CD4-positive, alpha-beta T cell treated with Interleukin-4 for 1 hour (primary cell): ENCODE results near the gene GALNT13.

Experiments
- DNase-seq, 2 donors: peaks; one replicate each; pipeline ENCODE4 v3.0.0-alpha.2; 2020 to 2022

GALNT13 gene

DNA sequence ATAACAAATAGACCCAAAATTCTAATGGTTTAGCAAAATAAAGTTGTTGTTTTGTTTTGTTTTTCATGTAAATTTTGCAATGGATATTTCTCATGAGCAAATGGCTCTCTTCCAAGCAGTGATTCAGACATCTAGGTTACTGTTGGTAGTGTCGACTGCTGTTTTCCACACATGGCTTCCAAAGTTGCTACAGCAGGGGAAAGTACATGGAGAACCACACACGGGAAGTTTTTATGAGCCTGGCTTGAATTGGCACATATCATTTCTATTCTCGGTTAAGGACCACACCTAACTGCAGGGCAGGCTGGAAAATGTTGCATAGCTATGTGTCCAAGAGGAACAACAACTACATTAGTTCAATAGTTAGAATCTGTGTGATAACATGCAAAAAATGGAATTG lies 262.1 kb downstream of the GALNT13 start:
- no peak for DNase-seq

DNA sequence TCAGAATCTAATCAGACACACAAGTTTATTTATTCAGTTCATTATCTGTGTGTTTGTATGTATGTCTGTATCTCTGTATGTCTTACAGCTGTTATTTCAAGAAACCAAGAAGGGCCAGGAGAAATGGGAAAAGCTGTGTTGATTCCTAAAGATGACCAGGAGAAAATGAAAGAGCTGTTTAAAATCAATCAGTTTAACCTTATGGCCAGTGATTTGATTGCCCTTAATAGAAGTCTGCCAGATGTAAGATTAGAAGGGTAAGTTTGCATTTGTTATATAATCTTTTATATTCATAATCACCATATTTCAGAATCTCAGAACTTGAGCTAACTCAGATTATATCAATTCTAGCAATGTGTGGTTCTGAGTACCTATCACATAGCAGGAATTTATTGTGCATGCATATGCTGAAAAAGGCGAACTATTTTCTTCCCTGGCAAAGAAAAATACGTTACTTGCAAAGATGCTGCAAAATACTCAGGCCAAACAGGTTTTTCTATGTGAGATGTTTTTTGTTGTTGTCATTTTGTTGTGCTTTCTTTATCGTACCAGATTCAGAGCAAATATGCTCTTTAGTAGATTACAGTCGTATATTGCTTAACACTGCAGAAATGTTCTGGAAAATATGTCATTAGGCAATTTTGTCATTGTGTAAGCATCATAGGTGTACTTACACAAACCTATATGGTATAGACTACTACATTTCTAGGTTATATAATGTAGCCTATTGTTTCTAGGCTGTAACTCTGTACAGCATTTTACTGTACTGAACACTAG lies 268.7 kb downstream of the GALNT13 start:
- no peak for DNase-seq

DNA sequence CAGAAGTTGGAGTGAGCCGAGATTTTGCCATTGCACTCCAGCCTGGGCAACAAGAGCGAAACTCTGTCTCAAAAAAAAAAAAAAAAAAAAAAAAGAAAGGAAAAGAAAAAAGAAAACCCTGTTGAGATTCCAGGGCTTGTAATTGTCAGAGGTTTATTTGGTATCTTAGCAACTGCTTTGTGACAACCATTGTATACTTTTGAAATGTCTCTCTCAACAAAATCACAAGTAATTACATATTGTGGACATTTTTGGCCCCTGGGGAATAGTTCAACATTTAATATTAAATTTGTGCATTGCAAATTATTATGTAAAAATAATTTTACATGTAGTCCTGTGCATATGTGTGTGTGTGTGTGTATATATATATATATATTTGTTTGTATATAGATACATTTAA lies 270.8 kb downstream of the GALNT13 start:
- no peak for DNase-seq

DNA sequence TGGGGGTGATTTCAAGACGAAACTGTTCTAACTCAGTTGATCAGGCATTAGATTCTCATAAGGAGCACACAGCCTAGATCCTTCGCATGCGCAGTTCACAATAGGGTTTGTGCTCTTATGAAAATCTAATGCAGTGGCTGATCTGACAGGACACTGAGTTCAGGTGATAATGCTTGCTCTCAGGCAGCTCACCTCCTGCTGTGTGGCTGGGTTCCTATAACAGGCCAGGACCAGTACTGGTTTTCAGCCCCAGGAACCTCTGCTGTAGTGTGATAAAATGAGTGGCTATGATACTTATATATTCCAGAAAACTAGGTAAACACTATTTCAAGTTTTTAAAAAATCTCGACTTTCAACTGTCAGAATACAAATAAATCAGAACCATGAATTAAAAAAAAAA lies 271.4 kb downstream of the GALNT13 start:
- DNase-seq, result no peak

DNA sequence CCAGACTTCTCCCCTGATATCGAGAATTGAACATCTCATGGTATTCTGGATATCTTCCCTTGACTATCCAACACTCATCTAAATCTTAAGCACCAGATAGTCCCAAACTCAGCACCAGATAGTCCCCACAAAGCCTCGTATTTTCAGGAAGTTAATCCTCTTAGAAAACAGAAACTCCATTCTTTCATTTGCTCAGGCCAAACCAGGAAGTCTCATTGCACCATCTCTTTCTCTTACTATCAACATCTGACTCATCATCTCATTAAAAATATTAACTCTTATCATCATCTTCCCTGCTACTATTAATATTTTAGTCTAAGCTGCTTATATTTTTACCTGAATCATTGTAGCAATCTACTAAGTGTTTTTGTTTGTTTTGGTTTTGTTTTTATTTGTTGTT lies 286.4 kb downstream of the GALNT13 start:
- no peak for DNase-seq

DNA sequence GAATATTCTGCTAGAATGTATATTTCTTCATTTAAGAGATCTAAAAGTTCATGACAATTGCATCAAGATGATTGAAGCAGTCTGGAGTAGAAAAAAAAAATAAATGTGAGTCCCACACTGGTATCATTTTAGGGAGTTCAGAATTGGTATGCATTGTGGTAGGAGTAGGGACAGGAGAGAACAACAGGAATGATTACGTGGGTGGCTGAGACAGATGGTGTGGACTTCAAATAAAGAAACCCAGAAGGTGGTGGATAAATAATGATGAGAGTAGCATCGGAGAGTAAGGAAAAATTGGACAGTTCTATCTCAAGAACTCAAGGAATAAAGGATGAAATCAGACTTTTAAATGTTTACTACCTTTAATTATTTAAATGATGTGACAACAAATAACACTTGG lies 289.6 kb downstream of the GALNT13 start:
- DNase-seq, result no peak

DNA sequence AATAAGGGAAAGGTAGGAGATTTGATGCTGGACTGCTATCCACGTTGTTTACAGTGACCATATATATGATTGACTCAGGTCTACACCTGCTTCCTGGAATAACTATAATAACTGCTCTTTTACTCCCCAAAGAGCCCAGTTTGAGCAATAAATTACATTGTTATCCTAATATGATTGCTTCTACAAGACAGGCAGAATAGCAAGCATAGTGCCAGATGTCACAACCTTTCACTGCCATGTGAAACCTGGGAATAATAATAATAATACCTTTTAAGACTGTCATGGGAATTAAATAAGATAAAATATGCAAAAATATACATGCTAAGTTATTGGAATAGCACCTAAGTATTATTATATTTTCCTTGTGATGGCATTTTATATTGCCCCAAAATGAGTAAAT lies 298.7 kb downstream of the GALNT13 start:
- DNase-seq, result no peak

DNA sequence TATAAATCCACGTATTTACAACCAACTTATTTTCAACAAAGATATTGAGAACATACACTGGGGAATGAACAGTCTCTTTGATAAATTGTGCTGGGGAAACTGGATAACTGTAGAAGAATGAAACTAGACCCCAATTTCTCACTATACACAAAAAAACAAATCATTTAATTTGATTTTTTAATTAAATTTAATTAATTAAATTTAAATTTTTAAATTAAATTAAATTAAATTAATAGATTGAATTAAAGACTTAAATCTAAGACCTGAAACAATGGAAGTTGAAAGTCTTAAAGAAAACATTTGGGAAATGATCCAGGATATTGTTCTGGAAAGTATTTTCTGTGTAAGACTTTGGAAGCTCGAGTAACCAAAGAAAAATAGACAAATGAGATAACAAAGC lies 301.4 kb downstream of the GALNT13 start:
- DNase-seq, result no peak

DNA sequence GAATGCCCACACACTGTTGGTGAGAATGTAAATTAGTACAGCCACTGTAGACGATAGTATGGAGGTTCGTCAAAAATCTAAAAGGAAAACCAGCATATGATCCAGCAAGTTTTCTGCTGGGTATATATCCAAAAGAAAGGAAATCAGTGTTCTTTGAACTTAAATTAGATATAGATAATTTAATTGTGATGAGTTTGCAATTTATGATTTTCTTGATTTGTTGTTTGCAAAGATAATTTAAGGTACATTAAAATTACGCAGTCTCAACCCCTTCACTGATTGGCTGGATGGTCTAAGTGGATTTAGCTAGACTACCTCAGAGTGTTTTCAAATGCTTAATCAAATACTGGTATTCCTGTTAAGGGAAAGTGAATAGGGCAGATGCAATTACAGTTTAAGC lies 302.2 kb downstream of the GALNT13 start:
- DNase-seq, result no peak

DNA sequence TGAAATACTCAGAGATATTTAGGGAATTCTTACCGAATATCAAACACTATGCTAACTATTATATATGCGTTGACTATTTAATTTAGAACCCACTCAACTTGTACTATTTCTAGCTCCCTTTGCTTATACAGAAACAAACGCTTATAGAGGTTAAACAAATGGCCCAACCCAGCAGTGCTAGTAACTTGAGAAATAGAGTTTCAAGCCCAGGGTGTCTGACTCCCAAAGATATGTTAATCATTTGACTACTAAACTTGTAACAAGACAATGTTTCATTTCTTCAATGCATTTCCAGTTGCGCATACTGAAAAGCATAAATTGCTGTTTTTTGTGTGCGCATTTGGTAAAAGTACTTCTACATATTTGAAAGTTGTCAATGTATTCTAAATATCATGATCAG lies 310.3 kb downstream of the GALNT13 start:
- DNase-seq, result no peak

DNA sequence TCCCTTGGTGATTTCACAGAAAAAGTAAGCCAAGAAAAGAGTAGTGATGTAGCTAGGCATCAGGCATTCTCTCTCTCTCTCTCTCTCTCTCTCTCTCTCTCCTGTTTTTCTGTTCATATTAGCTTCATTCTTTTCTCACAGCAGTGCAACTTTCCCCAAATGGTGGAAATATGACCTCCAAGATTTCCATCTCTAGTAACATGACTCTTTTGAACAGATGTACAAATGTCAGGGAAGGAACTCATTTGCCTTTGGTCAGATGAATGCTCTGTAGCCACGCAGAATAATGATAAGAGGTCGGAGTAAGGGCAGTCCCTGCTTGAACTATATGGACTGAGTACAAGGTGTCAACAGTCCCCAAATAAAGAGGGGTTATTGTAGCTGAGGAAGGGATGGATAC lies 316.2 kb downstream of the GALNT13 start:
- DNase-seq, result no peak

DNA sequence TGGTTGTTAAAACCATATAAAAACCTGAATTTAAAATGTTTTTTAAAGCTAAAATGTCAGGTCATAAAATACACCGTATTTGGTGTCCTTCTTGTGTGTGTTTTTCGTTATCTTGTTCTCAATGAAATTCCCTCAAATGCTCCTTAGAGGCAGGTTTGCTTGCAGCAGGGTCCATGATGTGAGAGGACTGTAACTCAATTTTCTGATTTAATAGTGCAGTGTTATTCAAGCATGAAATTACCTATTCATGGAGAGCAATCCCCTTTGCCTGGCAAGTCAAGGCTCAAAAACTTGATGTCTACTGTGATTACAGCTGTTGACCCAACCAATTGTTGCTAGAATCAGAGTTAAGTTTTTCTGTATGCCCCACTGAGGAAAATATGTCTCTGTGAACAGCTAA lies 318.2 kb downstream of the GALNT13 start:
- no peak for DNase-seq

DNA sequence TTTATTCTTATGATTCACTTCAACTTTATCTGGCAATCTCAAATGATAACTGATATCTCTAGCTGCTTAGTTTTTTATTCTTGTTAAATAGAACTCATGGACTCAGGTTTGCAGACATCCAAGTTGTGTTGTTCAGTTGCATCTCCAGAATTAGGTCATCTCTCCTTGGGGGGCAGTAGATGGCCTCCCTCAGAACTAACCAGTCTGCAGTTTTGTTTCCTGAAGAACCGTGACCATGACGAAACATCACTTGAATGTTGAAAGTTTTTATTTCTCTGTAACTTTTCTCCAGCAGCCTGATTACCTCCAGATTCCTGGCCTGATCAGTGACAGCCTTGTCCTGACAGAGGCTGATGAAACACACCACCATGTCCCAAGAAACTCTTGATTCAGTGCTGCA lies 321.5 kb downstream of the GALNT13 start:
- DNase-seq, result no peak

DNA sequence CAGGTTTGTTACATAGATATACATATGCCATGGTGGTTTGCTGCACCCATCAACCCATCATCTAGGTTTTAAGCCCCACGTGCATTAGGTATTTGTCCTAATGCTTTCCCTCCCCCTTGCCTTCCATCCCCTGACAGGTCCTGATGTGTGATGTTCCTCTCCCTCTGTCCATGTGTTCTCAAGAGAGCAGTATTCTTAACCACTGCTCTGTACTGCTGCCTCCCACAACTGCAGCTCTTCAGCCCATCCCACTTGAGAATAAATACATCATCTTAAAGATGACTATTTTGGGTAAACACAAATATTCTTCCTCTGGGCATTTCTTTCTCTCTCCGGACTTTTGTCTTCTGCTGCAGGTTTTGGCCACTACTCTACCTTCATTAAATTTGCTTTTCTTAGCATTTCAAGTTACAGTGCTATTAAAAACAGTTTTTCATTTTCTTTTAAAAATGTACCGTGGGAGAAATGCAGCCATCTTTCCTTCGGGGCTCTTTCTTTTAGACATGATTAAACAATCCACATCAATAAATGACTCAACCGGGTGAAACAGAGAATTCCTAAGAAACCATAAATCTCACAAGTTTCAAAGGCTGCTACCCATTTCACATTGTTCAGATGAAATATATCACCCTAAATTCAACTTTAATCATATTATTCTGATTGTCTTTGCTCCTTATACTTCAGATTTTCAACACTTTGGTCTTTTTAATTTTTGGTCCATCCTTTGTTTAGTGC lies 323.4 kb downstream of the GALNT13 start:
- no peak for DNase-seq

DNA sequence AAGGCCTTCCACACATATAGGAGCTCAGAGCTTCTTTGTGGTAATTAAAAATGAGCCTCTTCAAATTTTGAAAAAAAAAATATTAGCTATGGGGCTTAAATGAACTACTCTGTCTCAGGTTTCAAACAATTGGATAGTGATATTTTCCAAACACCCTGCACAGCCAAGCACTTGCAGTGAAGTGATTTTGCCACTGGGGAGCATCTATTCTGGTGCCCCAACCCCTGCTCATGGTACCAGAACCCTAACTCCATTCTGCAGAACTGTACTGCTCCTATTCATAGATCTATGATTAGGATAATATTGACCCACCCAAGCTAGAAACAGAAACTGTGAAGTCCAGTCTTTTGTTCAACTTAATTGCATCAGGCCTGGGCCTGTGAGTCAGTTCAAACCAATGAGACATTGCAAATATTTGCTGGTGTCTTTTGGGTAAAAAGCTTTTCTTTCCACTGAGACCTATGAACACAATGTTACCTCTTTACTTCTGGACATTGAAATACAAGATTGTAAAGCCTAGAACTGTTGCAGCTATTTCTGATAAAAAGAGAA lies 324.0 kb downstream of the GALNT13 start:
- no peak for DNase-seq

DNA sequence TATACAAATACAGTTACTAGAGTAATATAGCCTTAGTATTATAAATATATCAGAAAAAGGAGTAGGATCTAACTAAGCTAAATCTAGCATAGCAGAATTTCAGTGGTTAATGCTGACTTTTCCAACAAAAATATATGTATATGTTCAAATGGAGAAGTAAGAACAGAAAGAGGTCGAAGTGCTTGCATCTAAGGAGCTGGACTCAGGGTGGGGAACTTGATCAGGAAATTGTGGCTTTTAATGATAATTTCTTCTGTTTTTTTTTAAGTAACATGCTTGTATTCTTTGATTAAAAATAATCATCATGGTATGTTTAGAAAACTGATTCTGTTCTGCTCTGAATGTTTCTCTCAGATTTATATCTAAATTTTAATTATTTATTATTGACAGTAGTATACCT lies 327.1 kb downstream of the GALNT13 start:
- no peak for DNase-seq

DNA sequence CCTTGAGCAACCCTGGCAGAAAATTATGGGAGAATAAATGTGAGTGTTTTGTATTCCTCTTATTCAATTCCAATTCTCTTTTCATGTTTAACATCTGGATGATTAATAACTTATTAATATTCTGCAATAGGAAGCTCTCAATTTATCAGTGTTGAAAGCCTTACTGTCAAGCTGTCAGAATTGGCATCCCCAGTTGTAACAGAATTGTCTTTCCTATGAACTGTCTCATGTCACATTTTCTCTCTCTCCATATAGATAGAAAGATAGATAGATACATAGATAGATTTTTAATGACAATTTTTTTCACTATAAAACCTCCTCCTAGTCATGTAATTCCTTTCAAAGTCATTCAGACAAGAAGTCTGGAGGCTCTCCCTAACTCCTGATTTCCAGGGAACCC lies 331.5 kb downstream of the GALNT13 start:
- DNase-seq, result no peak

DNA sequence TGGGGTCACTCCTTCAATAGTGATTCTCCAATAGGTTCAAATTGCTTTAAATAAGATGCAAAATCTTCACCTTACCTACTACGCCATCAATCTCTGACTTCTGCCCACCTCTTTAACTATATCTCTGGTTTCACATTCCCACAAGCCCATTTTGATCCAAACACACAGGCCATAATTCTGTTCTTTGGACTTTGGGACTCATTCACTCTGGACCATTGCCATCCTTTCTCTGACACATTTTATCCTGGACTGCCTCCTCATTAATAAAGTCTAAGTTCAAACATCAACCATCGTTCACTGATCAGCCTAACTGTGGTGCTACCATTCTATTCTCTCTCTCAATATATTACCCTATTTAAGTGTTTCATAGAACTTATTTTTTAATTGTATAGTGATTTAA lies 332.2 kb downstream of the GALNT13 start:
- DNase-seq, result no peak

DNA sequence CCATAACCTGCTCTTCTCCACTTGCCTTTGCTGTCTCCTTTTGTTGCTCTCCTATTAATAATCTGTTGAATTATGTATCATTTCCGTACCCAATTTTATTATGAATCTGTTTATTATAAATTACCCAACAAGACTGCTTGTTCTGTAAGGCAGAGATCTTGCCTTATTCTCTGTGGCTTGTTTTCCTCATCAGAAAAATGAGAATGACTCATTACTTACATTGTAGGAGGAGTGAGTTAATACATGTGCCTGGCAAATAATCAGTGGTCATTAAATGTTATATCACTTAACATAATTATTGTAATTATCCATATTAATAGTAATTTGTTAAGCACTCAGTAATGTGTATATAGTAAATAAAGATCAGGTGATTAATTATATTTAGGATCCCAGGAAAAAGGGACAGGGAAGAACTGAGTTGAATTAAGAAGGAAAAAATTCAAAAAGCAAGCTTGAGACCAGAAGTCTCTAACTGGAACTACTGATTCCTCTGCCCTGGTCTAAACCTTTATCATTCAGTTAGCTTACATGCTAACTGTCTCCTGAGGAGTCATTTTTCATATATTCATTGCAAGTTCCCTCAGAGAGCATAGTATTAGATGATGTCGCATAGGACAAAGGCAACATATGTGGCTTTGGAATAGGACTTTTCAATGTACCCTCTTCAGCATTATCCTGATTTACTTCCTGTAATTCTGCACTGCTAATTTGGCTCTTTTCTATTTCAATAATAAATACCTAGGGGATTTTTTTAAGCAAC lies 335.7 kb downstream of the GALNT13 start:
- no peak for DNase-seq

DNA sequence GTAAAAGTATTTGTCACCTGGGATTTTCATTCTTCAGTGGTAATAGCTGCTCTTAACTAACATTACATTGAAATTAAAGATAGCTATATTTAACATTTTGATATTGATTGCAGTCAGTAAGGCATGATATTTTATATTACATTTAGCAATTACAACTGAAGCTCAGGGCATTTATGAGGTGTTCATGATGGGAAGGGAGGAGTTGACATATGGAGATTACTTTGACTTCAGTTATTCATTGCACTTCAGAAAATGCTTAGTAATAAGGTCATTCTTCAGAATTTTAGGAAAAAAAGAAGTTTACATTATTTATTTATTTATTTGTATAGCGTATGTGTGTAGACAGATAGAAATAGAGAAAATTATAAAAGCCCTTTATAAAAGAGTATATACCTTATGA lies 352.0 kb downstream of the GALNT13 start:
- no peak for DNase-seq

DNA sequence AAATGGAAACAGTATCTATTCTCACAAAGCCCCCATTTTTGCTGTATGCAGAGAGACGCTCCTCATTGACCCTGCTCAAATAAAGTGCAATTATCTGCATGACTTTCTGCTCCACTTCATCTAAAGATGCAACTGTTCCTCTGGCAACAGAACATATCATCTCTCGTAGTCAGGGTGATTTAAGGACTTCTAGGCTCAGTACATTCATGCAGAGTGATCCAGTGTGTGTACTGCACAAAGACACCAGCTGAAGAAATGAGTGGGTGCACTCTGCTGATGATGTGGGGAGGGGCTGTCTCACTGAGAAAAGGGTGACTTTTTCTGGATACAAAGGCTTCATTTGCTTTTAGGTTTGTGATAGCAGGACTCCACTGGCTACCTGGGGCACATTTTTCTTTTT lies 355.2 kb downstream of the GALNT13 start:
- DNase-seq, result no peak

DNA sequence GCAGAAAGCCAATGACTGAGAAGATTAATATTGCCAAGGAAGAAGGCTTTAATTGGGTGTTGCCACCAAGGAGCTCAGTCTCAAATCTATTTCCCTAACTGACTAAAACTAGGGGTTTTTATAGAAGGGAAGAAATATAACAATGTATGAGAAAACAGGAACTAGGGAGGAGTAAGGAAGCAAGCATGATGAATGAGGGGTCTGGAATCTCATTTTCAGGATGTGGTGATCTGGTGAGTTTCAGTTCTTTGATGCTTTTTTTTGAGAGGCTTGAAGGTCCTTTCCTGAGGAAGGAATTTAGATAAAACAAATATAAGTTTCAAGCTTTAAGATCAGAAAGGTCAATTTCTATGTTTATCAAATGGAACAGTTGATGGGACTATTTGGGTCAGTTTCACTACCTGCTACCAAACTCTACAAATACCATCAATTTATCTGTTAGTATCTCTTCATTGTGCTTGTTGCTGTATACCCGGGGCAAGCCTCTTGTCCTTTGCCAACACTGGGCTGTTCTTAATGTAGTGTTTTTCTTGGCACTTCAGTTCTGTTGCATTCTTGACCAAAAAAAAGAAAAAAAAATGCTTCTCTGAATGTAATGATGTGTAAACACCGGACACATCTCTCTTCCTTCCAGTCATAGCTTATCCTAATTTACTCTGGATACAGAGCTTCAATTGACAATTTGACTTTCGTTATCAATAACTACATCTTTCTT lies 357.0 kb downstream of the GALNT13 start:
- DNase-seq, result no peak

DNA sequence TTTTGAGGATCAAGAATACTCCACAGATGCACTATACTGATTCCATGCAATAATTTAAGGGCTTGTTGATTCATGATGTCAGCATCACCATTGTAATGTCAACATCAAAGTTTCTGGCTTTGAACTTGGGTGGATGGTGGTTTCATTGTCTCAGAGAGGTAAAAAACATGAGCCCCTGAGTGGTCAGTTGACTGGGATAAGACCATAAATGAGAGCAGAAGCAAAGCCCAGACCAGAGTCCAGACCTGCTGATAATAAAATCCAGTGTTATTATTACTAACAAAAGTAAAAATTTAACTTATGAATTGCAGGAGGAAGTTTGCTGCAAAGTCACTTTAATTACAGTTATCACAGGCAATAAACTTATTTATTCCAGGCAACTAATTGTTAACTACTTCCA lies 358.2 kb downstream of the GALNT13 start:
- no peak for DNase-seq
